GM19351 (cell line): Measurements from ENCODE around the gene PSMD2.
"Not testable (repeated sequence)": the region's sequence is repeated elsewhere in the genome, so short reads cannot be mapped to it uniquely, and the experiment has no call there.

Experiments used
- ATAC-seq: cut with Tn5 transposase; IDR thresholded peaks from one replicate; pipeline ENCODE4 v1.9.1; 2021; ENCODE audit warnings: mild to moderate bottlenecking, moderate library complexity; ENCODE audit not compliant: unreplicated experiment

Gene PSMD2

GRCh38 chr3:184337981-184338380 lies 38.9 kb downstream of the PSMD2 start:
- no peak for ATAC-seq

- ATAC-seq, result no peak
Measured at GRCh38 chr3:184338511-184338945, 39.5 kb downstream of the PSMD2 start.

- no peak for ATAC-seq
Measured at GRCh38 chr3:184339001-184339400, 40.0 kb downstream of the PSMD2 start.

GRCh38 chr3:184339451-184340135 lies 40.6 kb downstream of the PSMD2 start:
- not testable (repeated sequence) for ATAC-seq

- no peak for ATAC-seq
Measured at GRCh38 chr3:184341925-184342324, 42.9 kb downstream of the PSMD2 start.

GRCh38 chr3:184343200-184343876 lies 44.3 kb downstream of the PSMD2 start:
- no peak for ATAC-seq

GRCh38 chr3:184344579-184345316 lies 45.7 kb downstream of the PSMD2 start:
- ATAC-seq, result no peak

- no peak for ATAC-seq
Measured at GRCh38 chr3:184345317-184346144, 46.5 kb downstream of the PSMD2 start.

GRCh38 chr3:184346480-184347190 lies 47.6 kb downstream of the PSMD2 start:
- no peak for ATAC-seq

GRCh38 chr3:184347321-184348056 lies 48.4 kb downstream of the PSMD2 start:
- ATAC-seq, result no peak

GRCh38 chr3:184348057-184348382 lies 49.0 kb downstream of the PSMD2 start:
- no peak for ATAC-seq

- no peak for ATAC-seq
Measured at GRCh38 chr3:184349563-184350470, 50.8 kb downstream of the PSMD2 start.

GRCh38 chr3:184350618-184351017 lies 51.6 kb downstream of the PSMD2 start:
- no peak for ATAC-seq

- ATAC-seq, result no peak
Measured at GRCh38 chr3:184351511-184352148, 52.6 kb downstream of the PSMD2 start.

GRCh38 chr3:184352149-184352785 lies 53.2 kb downstream of the PSMD2 start:
- no peak for ATAC-seq

GRCh38 chr3:184352897-184353545 lies 54.0 kb downstream of the PSMD2 start:
- no peak for ATAC-seq

GRCh38 chr3:184353546-184353941 lies 54.5 kb downstream of the PSMD2 start:
- no peak for ATAC-seq
